Natural killer cell (primary cell): ENCODE measurements around the gene RAB26. TPM values are rescaled to one million over a fixed set of nuclear protein-coding genes. Genes with fewer than 3 reads are reported as not detected.
"Not testable (repeated sequence)": the region's sequence is repeated elsewhere in the genome, so short reads cannot be mapped to it uniquely, and the experiment has no call there.

Source experiments
- ATAC-seq, 3 donors: fragments of 150-1000 bp in 2 of 3; fragments of 200-7000 bp in 1 of 3; cut with Tn5 transposase; 1 replicate in 1 of 3; 2 replicates in 2 of 3; pipeline ENCODE4 v1.10.0; 2021; ENCODE audit warnings: mild to moderate bottlenecking in 2 of 3, moderate library complexity in 2 of 3
- DNase-seq, 2 donors: peaks; one replicate each; pipeline versions ENCODE4 v3.0.0 to v3.0.0-alpha.2; 2013 to 2021; ENCODE audit warnings: mixed read lengths in 1 of 2
- H3K27ac ChIP-seq: one replicate; pipeline ENCODE4 v1.5.1; 2013; ENCODE audit warnings: mild to moderate bottlenecking, low read length
- H3K27me3 ChIP-seq: one replicate; pipeline ENCODE4 v1.6.1; 2013; ENCODE audit warnings: low read length; ENCODE audit not compliant: control insufficient read depth, insufficient read depth
- H3K36me3 ChIP-seq: one replicate; pipeline ENCODE4 v1.6.1; 2013; ENCODE audit warnings: low read length; ENCODE audit not compliant: control insufficient read depth, insufficient read depth
- H3K4me1 ChIP-seq: one replicate; pipeline ENCODE4 v1.6.1; 2013; ENCODE audit warnings: low read length; ENCODE audit not compliant: control insufficient read depth, insufficient read depth
- H3K4me3 ChIP-seq: one replicate; pipeline ENCODE4 v1.5.1; 2013; ENCODE audit warnings: low read length
- H3K9me3 ChIP-seq: one replicate; pipeline ENCODE4 v1.6.1; 2013; ENCODE audit warnings: low read length; ENCODE audit not compliant: control insufficient read depth, insufficient read depth
- H3K27ac Mint-ChIP-seq, 2 donors: one replicate each; pipeline ENCODE4 v1.8.0; 2022; ENCODE audit warnings: mild to moderate bottlenecking in 2 of 2, mixed read lengths in 2 of 2, moderate library complexity in 1 of 2
- H3K27me3 Mint-ChIP-seq, 2 donors: one replicate each; pipeline ENCODE4 v1.8.0; 2022; ENCODE audit warnings: low read depth in 2 of 2, mixed read lengths in 2 of 2
- H3K36me3 Mint-ChIP-seq: one replicate; pipeline ENCODE4 v1.8.0; 2022; ENCODE audit warnings: mixed read lengths
- H3K4me1 Mint-ChIP-seq, 2 donors: one replicate each; pipeline ENCODE4 v1.8.0; 2022; ENCODE audit warnings: mixed read lengths in 2 of 2
- H3K4me3 Mint-ChIP-seq: one replicate; pipeline ENCODE4 v1.8.0; 2022; ENCODE audit warnings: mild to moderate bottlenecking, moderate library complexity, mixed read lengths
- H3K9me3 Mint-ChIP-seq, 2 donors: one replicate each; pipeline ENCODE4 v1.8.0; 2022; ENCODE audit warnings: mixed read lengths in 2 of 2
- WGBS: methylation state at CpG from one replicate; pipeline ENCODE4 v1.1.7; 2013; ENCODE audit warnings: missing lambda C conversion rate; ENCODE audit not compliant: insufficient coverage; 5-methylcytosine and 5-hydroxymethylcytosine counted together
- intact Hi-C: fragments of 100-400 bp; cut with micrococcal nuclease; formaldehyde crosslinking; loops from one replicate; pipeline ENCODE4 v1.14.2; 2022
- total RNA-seq, 4 donors: library from RNA; stranded (reverse); fragments of 120-200 nt in 1 of 4; gene quantifications; one replicate each; pipeline versions ENCODE4 v1.2.3 to v1.2.4, GENCODE V29; 2013 to 2022
- TF ChIP-seq, protein P1 (sequence below): fragments of 200-600 bp; IDR thresholded peaks from one replicate; pipeline ENCODE4 v1.8.0; 2022; ENCODE audit warnings: antibody characterized with exemption

Gene RAB26
- total RNA-seq, 3 donors from 2014 or later (not counting 1 experiment from before 2014, with no cell fraction given), result 0.27 to 0.28 TPM; not detected in 1

DNA sequence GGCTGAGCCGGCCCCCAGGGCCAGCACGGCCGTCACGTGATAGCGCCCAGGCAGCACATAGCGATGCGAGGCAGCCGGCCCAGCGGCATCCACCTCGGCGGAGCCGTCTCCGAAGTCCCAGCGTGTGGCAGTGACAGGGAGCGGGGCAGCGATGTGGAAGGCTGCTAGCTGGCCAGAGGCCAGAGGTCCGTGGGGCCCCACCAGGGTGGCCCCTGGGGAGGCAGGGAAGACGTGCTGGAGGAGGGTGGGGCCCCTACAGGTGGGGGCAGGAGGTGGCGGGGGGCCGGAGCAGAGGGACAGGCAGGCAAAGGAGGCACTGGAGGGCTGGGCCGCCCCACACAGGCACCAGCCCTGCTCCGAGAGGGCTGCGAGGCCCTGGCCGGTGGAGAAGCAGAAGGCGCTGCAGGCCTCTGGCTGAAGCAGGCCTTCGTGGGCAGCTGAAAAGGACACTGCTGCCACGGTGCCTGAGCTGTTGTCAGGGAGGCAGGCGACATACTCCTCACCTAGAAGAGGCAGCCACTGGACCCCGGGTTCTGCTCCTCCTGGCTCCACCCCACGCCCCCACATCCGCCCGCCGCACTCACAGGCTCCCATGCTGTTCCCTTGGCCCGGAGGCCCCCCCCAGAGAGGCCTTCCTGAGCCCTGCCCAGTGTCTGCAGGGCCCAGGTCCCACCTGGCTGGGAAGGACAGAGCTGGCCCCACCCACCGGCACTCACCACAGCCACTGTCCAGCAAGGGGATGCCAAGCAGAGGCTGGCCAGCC, 30.3 kb upstream of the RAB26 start:
- H3K27ac ChIP-seq, H3K36me3 Mint-ChIP-seq, H3K27ac Mint-ChIP-seq, H3K4me1 Mint-ChIP-seq, H3K36me3 ChIP-seq, H3K27me3 Mint-ChIP-seq, H3K4me1 ChIP-seq, H3K27me3 ChIP-seq, H3K4me3 Mint-ChIP-seq, intact Hi-C loops, ATAC-seq, H3K9me3 ChIP-seq, H3K9me3 Mint-ChIP-seq, DNase-seq, H3K4me3 ChIP-seq: not testable (repeated sequence)
- 92% methylated on average over 18 of the region's 35 CpGs for WGBS

DNA sequence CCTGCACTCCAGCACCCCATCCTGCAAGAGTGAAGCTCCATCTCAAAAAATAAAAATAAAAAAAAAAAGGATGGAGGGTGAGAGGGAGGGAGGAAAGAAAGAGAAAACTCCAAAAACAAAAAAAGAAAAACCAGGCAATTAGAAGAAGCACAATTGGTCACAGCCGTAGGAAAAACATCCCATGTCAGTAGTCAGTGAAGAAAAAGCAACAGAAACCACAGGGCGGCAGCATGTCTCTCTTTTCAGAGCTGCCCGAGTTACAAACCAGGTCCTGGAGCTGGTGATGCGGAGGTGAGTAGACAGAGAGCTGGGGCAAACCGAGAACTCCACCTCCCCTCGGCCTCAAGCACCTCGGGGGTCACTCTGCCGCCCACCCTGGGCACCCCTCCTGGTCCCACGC, 27.1 kb upstream of the RAB26 start:
- H3K9me3 Mint-ChIP-seq, intact Hi-C loops, H3K27me3 Mint-ChIP-seq, H3K36me3 ChIP-seq, H3K4me3 Mint-ChIP-seq, H3K4me3 ChIP-seq, H3K9me3 ChIP-seq, H3K36me3 Mint-ChIP-seq, H3K27ac ChIP-seq, H3K27me3 ChIP-seq: not testable (repeated sequence)
- H3K27ac Mint-ChIP-seq, result peak overlapping the region in 1 of 2 donors; percentile 14
- H3K4me1 Mint-ChIP-seq, result peaks cover 11 to 16% of the 10 kb centered on the region in 2 donors
- ATAC-seq (peak in 1 of 3 donors; percentile 43), DNase-seq (peak in 1 of 2 donors; percentile 59)
- peaks cover 10% of the 10 kb centered on the region for H3K4me1 ChIP-seq
- WGBS, result 55% methylated on average over 6 of the region's 9 CpGs

DNA sequence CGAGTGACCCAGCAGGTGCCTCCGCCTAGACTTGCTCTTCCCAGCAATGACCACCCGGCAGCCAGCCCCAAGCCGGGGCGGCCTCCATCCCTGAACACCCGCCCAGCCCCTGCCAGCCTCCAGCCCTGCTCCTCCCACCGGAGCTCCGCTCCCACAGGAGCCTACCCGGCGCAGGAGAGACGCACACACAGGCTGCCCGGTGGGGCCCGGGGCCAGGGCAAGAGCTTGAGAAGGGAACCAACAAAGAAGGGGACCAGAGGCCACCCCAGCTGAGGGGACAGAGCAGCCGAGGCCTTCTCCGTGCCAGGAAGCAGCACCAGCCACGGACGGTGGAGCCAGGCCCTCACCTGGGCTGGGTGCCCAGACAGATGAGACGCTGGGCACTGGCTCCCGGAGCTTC, 26.6 kb upstream of the RAB26 start:
- Histone ChIP-seq H3K27ac (no peak overlapping the region), H3K4me3 (no peak overlapping the region), H3K36me3 (no peaks in the 10 kb centered on the region), H3K4me1 (peaks cover 10% of the 10 kb centered on the region), H3K27me3 (no peaks in the 10 kb centered on the region), H3K9me3 (no peaks in the 10 kb centered on the region)
- peak overlapping the region in 1 of 2 donors; percentile 14 for H3K27ac Mint-ChIP-seq
- ATAC-seq, result peak in 1 of 3 donors; percentile 15
- TF ChIP-seq, protein P1, sequence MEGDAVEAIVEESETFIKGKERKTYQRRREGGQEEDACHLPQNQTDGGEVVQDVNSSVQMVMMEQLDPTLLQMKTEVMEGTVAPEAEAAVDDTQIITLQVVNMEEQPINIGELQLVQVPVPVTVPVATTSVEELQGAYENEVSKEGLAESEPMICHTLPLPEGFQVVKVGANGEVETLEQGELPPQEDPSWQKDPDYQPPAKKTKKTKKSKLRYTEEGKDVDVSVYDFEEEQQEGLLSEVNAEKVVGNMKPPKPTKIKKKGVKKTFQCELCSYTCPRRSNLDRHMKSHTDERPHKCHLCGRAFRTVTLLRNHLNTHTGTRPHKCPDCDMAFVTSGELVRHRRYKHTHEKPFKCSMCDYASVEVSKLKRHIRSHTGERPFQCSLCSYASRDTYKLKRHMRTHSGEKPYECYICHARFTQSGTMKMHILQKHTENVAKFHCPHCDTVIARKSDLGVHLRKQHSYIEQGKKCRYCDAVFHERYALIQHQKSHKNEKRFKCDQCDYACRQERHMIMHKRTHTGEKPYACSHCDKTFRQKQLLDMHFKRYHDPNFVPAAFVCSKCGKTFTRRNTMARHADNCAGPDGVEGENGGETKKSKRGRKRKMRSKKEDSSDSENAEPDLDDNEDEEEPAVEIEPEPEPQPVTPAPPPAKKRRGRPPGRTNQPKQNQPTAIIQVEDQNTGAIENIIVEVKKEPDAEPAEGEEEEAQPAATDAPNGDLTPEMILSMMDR, result no peak
- no peak overlapping the region for H3K4me3 Mint-ChIP-seq
- no peaks in the 10 kb centered on the region for H3K36me3 Mint-ChIP-seq
- no peaks in the 10 kb centered on the region for H3K9me3 Mint-ChIP-seq
- intact Hi-C loops, result no loop called here
- no peaks in the 10 kb centered on the region for H3K27me3 Mint-ChIP-seq
- DNase-seq, result no peak
- H3K4me1 Mint-ChIP-seq, result peaks cover 11 to 18% of the 10 kb centered on the region in 2 donors
- WGBS, result 95% methylated on average over 17 of the region's 19 CpGs

DNA sequence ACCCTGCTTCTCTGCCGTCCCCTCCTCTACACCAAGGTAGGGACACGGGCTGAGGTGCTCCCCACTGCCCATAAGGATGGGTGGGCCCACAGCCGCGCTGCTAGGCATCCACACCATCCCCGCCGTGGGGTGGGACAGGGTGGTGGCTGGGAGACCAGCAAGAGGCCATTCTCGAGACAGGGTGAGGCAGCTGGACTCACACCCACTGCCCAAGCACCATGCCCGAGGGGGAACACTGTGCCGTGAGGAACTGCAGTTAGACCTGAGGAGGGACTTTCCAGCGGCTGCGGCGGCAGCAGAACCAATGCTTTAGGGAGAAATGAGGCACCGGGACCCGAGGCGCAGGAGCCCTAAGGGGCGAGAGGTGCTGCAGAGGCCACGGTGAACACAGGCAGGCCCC, 26.0 kb upstream of the RAB26 start:
- Mint-ChIP-seq H3K27ac (no peak overlapping the region), H3K4me1 (peaks cover 11 to 23% of the 10 kb centered on the region in 2 donors), H3K27me3 (no peaks in the 10 kb centered on the region), H3K9me3 (no peaks in the 10 kb centered on the region), H3K4me3 (no peak overlapping the region), H3K36me3 (no peaks in the 10 kb centered on the region)
- TF ChIP-seq, protein P1, result no peak
- intact Hi-C loops, result no loop called here
- DNase-seq, result no peak
- no peaks in the 10 kb centered on the region for H3K9me3 ChIP-seq
- H3K27ac ChIP-seq, result no peak overlapping the region
- no peak overlapping the region for H3K4me3 ChIP-seq
- 90% methylated on average over 15 of the region's 17 CpGs for WGBS
- no peak for ATAC-seq
- H3K27me3 ChIP-seq, result no peaks in the 10 kb centered on the region
- H3K4me1 ChIP-seq, result peaks cover 10% of the 10 kb centered on the region
- no peaks in the 10 kb centered on the region for H3K36me3 ChIP-seq

DNA sequence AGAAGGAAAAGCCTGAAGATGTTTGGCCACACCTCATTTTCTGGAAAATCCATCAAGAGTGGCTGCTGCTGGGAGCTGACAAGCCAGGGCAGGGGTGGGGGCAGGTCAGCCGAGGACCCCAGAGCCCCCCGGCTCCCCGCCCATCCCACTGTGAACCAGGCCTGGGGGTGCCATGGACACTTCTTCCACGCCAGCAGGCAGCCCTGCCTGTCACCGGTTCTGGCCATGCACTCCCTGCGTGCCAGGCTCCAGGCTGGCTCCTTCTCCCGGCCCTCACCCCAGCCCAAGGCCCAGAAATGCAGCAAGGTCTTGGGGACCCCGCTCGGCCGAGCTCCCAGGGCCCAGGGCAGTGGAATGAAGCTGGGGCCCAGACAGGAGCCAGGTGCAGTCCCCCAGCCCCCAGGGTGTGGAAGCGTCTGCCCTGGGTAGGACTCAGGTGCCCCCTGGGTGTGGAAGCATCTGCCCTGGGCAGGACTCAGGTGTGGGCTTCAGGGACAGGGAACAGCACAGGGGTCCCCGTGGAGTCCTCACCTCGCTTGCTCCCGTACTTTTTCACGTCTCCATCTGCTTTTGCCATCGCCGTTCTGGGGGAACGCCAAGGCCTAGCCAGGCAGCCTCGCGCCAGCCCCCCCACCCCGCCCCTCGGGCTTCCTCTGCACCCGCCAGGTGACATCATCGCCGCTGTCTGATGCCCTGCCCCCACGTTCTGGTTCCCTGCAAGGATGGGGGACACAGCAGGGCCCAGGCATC, 25.3 kb upstream of the RAB26 start:
- 88% methylated on average over 11 of the region's 26 CpGs for WGBS
- not testable (repeated sequence) for H3K27ac Mint-ChIP-seq

DNA sequence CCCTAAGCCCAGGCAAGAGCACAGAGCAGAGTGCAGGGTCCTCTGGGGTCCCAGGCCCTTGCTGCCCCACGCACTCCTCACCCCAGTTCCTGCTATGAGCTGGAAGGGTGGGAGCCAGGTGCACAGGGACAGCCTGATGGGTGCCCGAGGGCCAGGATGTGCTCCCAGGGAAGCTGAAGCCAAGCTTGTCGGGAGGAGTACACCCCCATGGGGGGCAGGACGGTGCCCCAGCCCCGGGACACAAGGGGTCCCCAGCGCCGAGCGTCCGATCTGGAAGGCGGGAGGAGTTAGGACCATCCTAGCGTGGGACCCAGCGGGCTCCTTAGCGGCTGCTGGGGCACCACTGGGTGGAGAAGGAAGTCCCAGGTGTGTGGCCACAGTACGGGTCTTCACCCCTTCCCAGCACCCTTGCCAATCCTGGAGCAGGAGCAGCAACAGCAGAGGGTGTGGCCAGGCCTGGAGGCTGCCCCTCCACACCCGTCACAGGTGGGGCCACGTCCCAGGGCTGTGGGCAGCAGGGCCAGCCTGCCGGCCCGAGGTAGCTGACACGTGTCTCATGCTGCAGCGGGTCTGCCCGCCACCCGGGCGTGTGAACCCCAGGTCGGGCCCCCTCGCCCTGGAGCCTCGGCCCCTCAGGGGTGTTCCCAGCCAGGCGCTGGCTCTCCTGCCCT, 24.6 kb upstream of the RAB26 start:
- peaks cover 17% of the 10 kb centered on the region for H3K4me1 ChIP-seq
- H3K27ac ChIP-seq, H3K27me3 ChIP-seq, H3K4me3 Mint-ChIP-seq, H3K36me3 Mint-ChIP-seq, DNase-seq, H3K4me3 ChIP-seq, ATAC-seq, H3K27ac Mint-ChIP-seq, H3K27me3 Mint-ChIP-seq, H3K9me3 ChIP-seq, H3K36me3 ChIP-seq, H3K9me3 Mint-ChIP-seq, intact Hi-C loops: not testable (repeated sequence)
- peaks cover 17 to 28% of the 10 kb centered on the region in 2 donors for H3K4me1 Mint-ChIP-seq
- 66% methylated on average over 18 of the region's 27 CpGs for WGBS

More for the DNA sequence above, 25.3 kb upstream of the RAB26 start:
- H3K36me3 Mint-ChIP-seq, H3K9me3 Mint-ChIP-seq, H3K27me3 ChIP-seq, H3K4me3 ChIP-seq, H3K27me3 Mint-ChIP-seq, ATAC-seq, H3K4me3 Mint-ChIP-seq, DNase-seq, H3K27ac ChIP-seq, H3K36me3 ChIP-seq, H3K9me3 ChIP-seq, intact Hi-C loops: not testable (repeated sequence)
- H3K4me1 ChIP-seq, result peaks cover 10% of the 10 kb centered on the region
- peaks cover 11 to 23% of the 10 kb centered on the region in 2 donors for H3K4me1 Mint-ChIP-seq
